Liver (tissue), 3 donors: Measurements from ENCODE around the gene PRTFDC1.

Source experiments
- ATF3 ChIP-seq: IDR thresholded peaks from 2 replicates; pipeline ENCODE4 v1.6.1; 2016; ENCODE audit warnings: antibody characterized with exemption
- CTCF ChIP-seq: fragments of 150-350 bp; IDR thresholded peaks from 2 replicates; pipeline ENCODE4 v1.5.1; 2017; ENCODE audit warnings: improper control_type of control experiment, low read depth, low read length; ENCODE audit not compliant: missing input control
- MAX ChIP-seq: IDR thresholded peaks from 2 replicates; pipeline ENCODE4 v1.6.1; 2016; ENCODE audit warnings: antibody characterized with exemption
- RAD21 ChIP-seq, 2 donors: IDR thresholded peaks; 2 replicates each; pipeline ENCODE4 v1.6.1; 2016; ENCODE audit warnings: antibody characterized with exemption in 2 of 2, mild to moderate bottlenecking in 2 of 2
- REST ChIP-seq: IDR thresholded peaks from 2 replicates; pipeline ENCODE4 v1.6.1; 2016; ENCODE audit warnings: antibody characterized with exemption, mild to moderate bottlenecking
- YY1 ChIP-seq: IDR thresholded peaks from 2 replicates; pipeline ENCODE4 v1.6.1; 2016; ENCODE audit warnings: antibody characterized with exemption, mild to moderate bottlenecking
- donor health status: healthy.
- donor health status: healthy.

GRCh38 chr10:24843256-24843655 lies 109.2 kb downstream of the PRTFDC1 start:
- TF ChIP-seq CTCF (no peak), REST (no peak), RAD21 (IDR thresholded peaks at IDR 0.05) (no peak), YY1 (no peak), ATF3 (no peak), MAX (no peak)
